A549 (cell line): ENCODE measurements around the gene EBF3. TPM values are rescaled to one million over a fixed set of nuclear protein-coding genes. Genes with fewer than 3 reads are reported as not detected.

ENCODE experiments used
- ATAC-seq, 2 experiments: fragments of 200-7000 bp in 1 of 2; fragments of >200 bp in 1 of 2; cut with Nextera tagmentation in 1 of 2; cut with Tn5 transposase in 1 of 2; 3 replicates each; pipeline versions ENCODE4 v1.8.0 to v1.9.1; 2018 to 2020; ENCODE audit warnings: mild to moderate bottlenecking in 1 of 2, moderate library complexity in 1 of 2
- CTCF ChIA-PET: fragments of 300-600 bp; sonication (Branson Sonifier 250); formaldehyde crosslinking; extraction: SDS; loops from one replicate; lab custom pipeline; 2021; ENCODE audit warnings: antibody characterized with exemption, inconsistent platforms; lab: Yijun Ruan, JAX
- POLR2A ChIA-PET: fragments of 350-600 bp; formaldehyde crosslinking; extraction: SDS; loops from one replicate; lab custom pipeline; 2021; ENCODE audit warnings: antibody characterized with exemption, inconsistent platforms; lab: Yijun Ruan, JAX
- DNase-seq, 2 experiments: peaks; one replicate each; pipeline versions ENCODE4 v3.0.0 to v3.0.0-alpha.2; 2011 to 2016; ENCODE audit warnings: low read depth in 1 of 2, low spot score in 1 of 2
- FAIRE-seq: peaks from 2 replicates; lab custom pipeline; 2011; peaks lifted over from hg19 to GRCh38; lab: Jason Lieb, UNC
- H3K27ac ChIP-seq, 2 experiments: fragments of >200 bp; sonication (Bioruptor Twin); formaldehyde crosslinking; 3 replicates each; pipeline ENCODE4 v1.5.1; 2016 to 2017
- H3K4me1 ChIP-seq: fragments of >200 bp; sonication (Bioruptor Twin); formaldehyde crosslinking; 3 replicates; pipeline ENCODE4 v1.6.1; 2016
- H3K4me2 ChIP-seq: fragments of >200 bp; sonication (Bioruptor Twin); formaldehyde crosslinking; 3 replicates; pipeline ENCODE4 v1.6.1; 2016
- H3K4me3 ChIP-seq: fragments of >200 bp; sonication (Bioruptor Twin); formaldehyde crosslinking; 3 replicates; pipeline ENCODE4 v1.5.1; 2016
- H3K9me3 ChIP-seq: fragments of >200 bp; sonication (Bioruptor Twin); formaldehyde crosslinking; 3 replicates; pipeline ENCODE4 v1.6.1; 2016
- BHLHE40 ChIP-seq: IDR thresholded peaks from 2 replicates; pipeline ENCODE4 v1.6.1; 2012; ENCODE audit warnings: low read depth, low read length, inconsistent platforms
- CBX2 ChIP-seq: fragments of 200-600 bp; sonication (generic); IDR thresholded peaks from 2 replicates; pipeline ENCODE4 v1.6.1; 2016; ENCODE audit warnings: low read depth, mild to moderate bottlenecking, borderline replicate concordance
- CBX8 ChIP-seq: fragments of 200-600 bp; sonication (generic); IDR thresholded peaks from 2 replicates; pipeline ENCODE4 v1.6.1; 2016
- CHD2 ChIP-seq: fragments of 150-350 bp; IDR thresholded peaks from 2 replicates; pipeline ENCODE4 v1.6.1; 2014; ENCODE audit warnings: low read length; ENCODE audit not compliant: partially characterized antibody
- CHD4 ChIP-seq: fragments of 200-600 bp; sonication (generic); IDR thresholded peaks from 2 replicates; pipeline ENCODE4 v1.6.1; 2016; ENCODE audit warnings: antibody characterized with exemption, mild to moderate bottlenecking, borderline replicate concordance
- CTCF ChIP-seq: fragments of >200 bp; sonication (Bioruptor Twin); formaldehyde crosslinking; IDR thresholded peaks from 3 replicates; pipeline ENCODE4 v1.5.1; 2016
- GATA3 ChIP-seq: IDR thresholded peaks from 2 replicates; pipeline ENCODE4 v1.6.1; 2012; ENCODE audit warnings: borderline replicate concordance
- HOXB5 ChIP-seq: fragments of 250-450 bp; sonication (Bioruptor Pico); IDR thresholded peaks from 2 replicates; pipeline ENCODE4 v1.5.0; 2020; ENCODE audit warnings: mild to moderate bottlenecking, moderate library complexity
- MAX ChIP-seq: IDR thresholded peaks from 2 replicates; pipeline ENCODE4 v1.6.1; 2012
- MAZ ChIP-seq: fragments of 150-350 bp; IDR thresholded peaks from 2 replicates; pipeline ENCODE4 v1.6.1; 2014; ENCODE audit warnings: antibody characterized with exemption, low read depth, low read length, borderline replicate concordance
- NFE2L2 ChIP-seq: fragments of 150-350 bp; conservative IDR thresholded peaks from 2 replicates; pipeline ENCODE4 v1.6.1; 2014; ENCODE audit warnings: low read length
- NR3C1 ChIP-seq: fragments of >200 bp; sonication (Bioruptor Twin); formaldehyde crosslinking; IDR thresholded peaks from 3 replicates; pipeline ENCODE4 v1.6.1; 2017
- PBX3 ChIP-seq: IDR thresholded peaks from 2 replicates; pipeline ENCODE4 v1.6.1; 2012
- SMC3 ChIP-seq: fragments of >200 bp; sonication (Bioruptor Twin); formaldehyde crosslinking; IDR thresholded peaks from 3 replicates; pipeline ENCODE4 v1.6.1; 2018; ENCODE audit warnings: inconsistent platforms
- TFCP2L1 ChIP-seq: fragments of 250-450 bp; sonication (Bioruptor Pico); IDR thresholded peaks from 2 replicates; pipeline ENCODE4 v1.5.0; 2021; ENCODE audit warnings: mild to moderate bottlenecking
- TP53 ChIP-seq: fragments of 250-450 bp; sonication (Bioruptor Pico); IDR thresholded peaks from 2 replicates; pipeline ENCODE4 v1.5.0; 2021; ENCODE audit warnings: mild to moderate bottlenecking, moderate library complexity
- WGBS: methylation state at CpG from one replicate; pipeline ENCODE4 v1.1.6; 2017; ENCODE audit errors: missing lambda C conversion rate; 5-methylcytosine and 5-hydroxymethylcytosine counted together
- polyA minus RNA-seq: library from RNA; depleted of rRNA, polyadenylated mRNA; stranded (reverse); fragments of >200 nt; gene quantifications from 2 replicates; pipeline ENCODE4 v1.2.3, GENCODE V29; 2011; rRNA and poly(A)+ RNA removed
- polyA plus RNA-seq, 4 experiments: library from polyadenylated mRNA; depleted of rRNA in 3 of 4; stranded (reverse); fragments of >200 nt; fragmentation: RNase III in 1 of 4; extraction: RNeasy Plus Mini Kit Qiagen cat#74134 plus additional on column Dnase treatment in 1 of 4; gene quantifications; 2 replicates in 3 of 4; 3 replicates in 1 of 4; pipeline ENCODE4 v1.2.3, GENCODE V29; 2011 to 2017
- TF ChIP-seq, protein P1 (sequence below): fragments of 250-450 bp; sonication (Bioruptor Pico); IDR thresholded peaks from 2 replicates; pipeline ENCODE4 v1.5.0; 2020; ENCODE audit warnings: low read depth, mild to moderate bottlenecking, moderate library complexity
- TF ChIP-seq, protein P2 (sequence below): fragments of >200 bp; sonication (Bioruptor Twin); formaldehyde crosslinking; IDR thresholded peaks from 2 replicates; pipeline ENCODE4 v1.6.1; 2016

Gene EBF3
- 0.04 TPM in 1 of 2 replicates, not detected in the other for polyA plus RNA-seq (2011; rRNA removed)
- 0.03 TPM in 2 replicates for polyA plus RNA-seq (2012; cell fraction: cytosol; rRNA removed)
- 0.05 and 0.06 TPM in 2 replicates for polyA plus RNA-seq (2012; cell fraction: nucleus; rRNA removed)
- polyA plus RNA-seq (2017; fragmentation: RNase III; extraction: RNeasy Plus Mini Kit Qiagen cat#74134 plus additional on column Dnase treatment), result 0.07 to 0.17 TPM (median 0.12 TPM) in 3 replicates
- 0.24 TPM in 1 of 2 replicates, not detected in the other for polyA minus RNA-seq

GRCh38 chr10:129963641-129964501, at the start of gene EBF3:
Gene EBF3, minus strand, starts transcription at chr10:129964274. Its CDS starts 506 bp downstream, at chr10:129963768.
- Histone ChIP-seq H3K27ac (peak within 1 kb of the TSS in 1 of 2 experiments; percentile 62; a peak in 1 of 6 replicates), H3K9me3 (no peaks in the 10 kb centered on the region), H3K4me2 (peak within 1 kb of the TSS; percentile 100), H3K4me3 (peak within 1 kb of the TSS; percentile 53), H3K4me1 (0 out of 3 replicates have a peak, but pooled peaks cover 6% of the 10 kb centered on the region)
- DNase-seq (peak in 1 of 2 experiments; percentile 31), ATAC-seq (peak; percentile 57 to 66), FAIRE-seq (no peak)
- ChIA-PET POLR2A (no interaction called here), CTCF (no interaction called here)
- WGBS, result 60% methylated on average over 66 of the region's 131 CpGs
- TF ChIP-seq CHD2, result no peak
- no peak for TF ChIP-seq NFE2L2
- 0 out of 2 replicates have a peak, but pooled peaks have one; percentile 3 for TF ChIP-seq MAX
- TF ChIP-seq MAZ, result no peak
- no peak for TF ChIP-seq CHD4

DNA sequence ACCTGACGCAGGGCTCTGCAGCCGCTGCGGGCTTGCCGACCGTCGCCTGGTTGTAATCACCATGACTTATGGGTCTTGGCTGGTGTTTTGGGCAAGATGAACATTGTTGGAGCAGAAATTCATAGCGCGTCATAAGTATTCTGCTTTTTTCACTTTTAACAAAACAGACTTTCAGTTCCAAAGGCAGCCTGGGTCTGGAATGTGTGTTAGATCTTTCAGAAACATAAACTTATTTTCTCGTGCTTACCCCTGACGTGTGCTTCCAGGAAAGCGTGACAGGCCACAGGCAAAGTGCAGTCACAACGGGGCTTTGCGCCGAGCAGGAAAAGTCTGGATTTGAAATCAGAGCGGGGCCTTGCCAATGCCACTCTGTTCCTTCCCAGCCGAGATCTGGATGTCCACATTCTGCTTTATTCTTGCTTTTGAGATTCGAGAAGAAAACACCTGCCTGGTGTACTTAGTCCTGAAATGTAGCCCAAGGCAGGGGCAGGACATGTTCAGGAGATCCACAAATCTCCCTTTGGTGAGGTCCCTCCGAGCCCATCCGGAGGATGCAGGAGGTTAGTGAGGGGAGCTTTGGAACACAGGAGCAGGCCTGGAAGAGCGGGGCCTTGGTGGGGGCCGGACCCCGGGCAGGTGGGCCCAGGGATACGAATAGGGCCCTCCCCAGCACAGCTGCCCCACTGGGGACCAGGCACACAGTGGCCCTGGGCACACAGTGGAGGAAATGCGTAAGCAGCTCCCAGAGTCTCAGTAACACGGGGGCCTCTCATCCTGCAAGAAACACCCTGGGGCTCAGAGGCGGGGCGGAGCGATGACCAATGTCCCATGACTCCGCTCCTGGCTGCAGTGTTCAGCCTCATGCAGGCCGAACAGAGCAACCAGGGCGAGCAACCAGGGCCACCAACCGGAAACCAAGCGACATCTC, 49.5 kb upstream of the EBF3 start:
- ChIA-PET POLR2A (no interaction called here), CTCF (no interaction called here)
- WGBS, result 61% methylated on average over 30 of the region's 33 CpGs
- no peak for FAIRE-seq
- no peak for DNase-seq
- Histone ChIP-seq H3K4me3 (no peak overlapping the region), H3K9me3 (no peaks in the 10 kb centered on the region), H3K27ac (no peak overlapping the region), H3K4me1 (no peaks in the 10 kb centered on the region), H3K4me2 (no peak overlapping the region)
- TF ChIP-seq, protein P1, sequence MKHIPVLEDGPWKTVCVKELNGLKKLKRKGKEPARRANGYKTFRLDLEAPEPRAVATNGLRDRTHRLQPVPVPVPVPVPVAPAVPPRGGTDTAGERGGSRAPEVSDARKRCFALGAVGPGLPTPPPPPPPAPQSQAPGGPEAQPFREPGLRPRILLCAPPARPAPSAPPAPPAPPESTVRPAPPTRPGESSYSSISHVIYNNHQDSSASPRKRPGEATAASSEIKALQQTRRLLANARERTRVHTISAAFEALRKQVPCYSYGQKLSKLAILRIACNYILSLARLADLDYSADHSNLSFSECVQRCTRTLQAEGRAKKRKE (CRISPR knock-in tag), result no peak
- TF ChIP-seq GATA3, result no peak
- no peak for TF ChIP-seq TP53 (CRISPR knock-in tag)
- TF ChIP-seq, protein P2, sequence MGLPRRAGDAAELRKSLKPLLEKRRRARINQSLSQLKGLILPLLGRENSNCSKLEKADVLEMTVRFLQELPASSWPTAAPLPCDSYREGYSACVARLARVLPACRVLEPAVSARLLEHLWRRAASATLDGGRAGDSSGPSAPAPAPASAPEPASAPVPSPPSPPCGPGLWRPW, result no peak
- no peak for TF ChIP-seq CHD2
- TF ChIP-seq NFE2L2, result no peak
- no peak for TF ChIP-seq CTCF
- no peak for ATAC-seq

GRCh38 chr10:130012129-130012528, 48.1 kb upstream of the EBF3 start:
- Histone ChIP-seq H3K4me2 (no peak overlapping the region), H3K4me1 (no peaks in the 10 kb centered on the region), H3K27ac (no peak overlapping the region), H3K4me3 (no peak overlapping the region), H3K9me3 (no peaks in the 10 kb centered on the region)
- no peak for ATAC-seq
- DNase-seq, result no peak
- no peak for TF ChIP-seq NR3C1
- WGBS, result 69% methylated on average over 10 of the region's 12 CpGs
- ChIA-PET POLR2A (no interaction called here), CTCF (no interaction called here)
- FAIRE-seq, result no peak

- 11% methylated on average over 6 of the region's 6 CpGs for WGBS
- Histone ChIP-seq H3K4me3 (no peak overlapping the region), H3K27ac (no peak overlapping the region), H3K4me2 (no peak overlapping the region), H3K9me3 (no peaks in the 10 kb centered on the region), H3K4me1 (no peaks in the 10 kb centered on the region)
- ATAC-seq (no peak), FAIRE-seq (no peak), DNase-seq (no peak)
- POLR2A ChIA-PET, result no interaction called here
- CTCF ChIA-PET, result interaction anchor here (0.5 kb wide), 1 partner anchor 169 kb away, joined by 4 read pairs; no protein-coding TSS in a partner anchor
- TF ChIP-seq SMC3 (no peak), TFCP2L1 (CRISPR knock-in tag) (no peak), HOXB5 (CRISPR knock-in tag) (no peak), GATA3 (no peak), PBX3 (no peak), CBX8 (no peak), BHLHE40 (no peak), CBX2 (no peak)
Measured at GRCh38 chr10:130010653-130011052, 46.6 kb upstream of the EBF3 start.
